ENCODE measurements around the gene ABLIM2. TPM values are rescaled to one million over a fixed set of nuclear protein-coding genes. Genes with fewer than 3 reads are reported as not detected.

ABLIM2 gene
- total and polyA plus RNA-seq, 4 donors, result 12.2 to 60.4 (median 43.1) TPM

- WGBS (ENCODE audit: insufficient coverage), result 78% methylated on average over 11 of the region's 11 CpGs
- Histone ChIP-seq H3K4me3 (ENCODE audit: low read depth, low read length) (no peak overlapping the region), H3K9me3 (ENCODE audit: control insufficient read depth, insufficient read depth, low read length) (no peaks in the 10 kb centered on the region), H3K27ac (ENCODE audit: low read depth, low read length) (no peak overlapping the region), H3K36me3 (ENCODE audit: control insufficient read depth, insufficient read depth, low read length) (peaks cover 36% of the 10 kb centered on the region), H3K4me1 (ENCODE audit: control insufficient read depth, insufficient read depth, low read length) (peaks cover 6% of the 10 kb centered on the region), H3K27me3 (ENCODE audit: control insufficient read depth, insufficient read depth, low read length) (no peaks in the 10 kb centered on the region)
- DNase-seq (ENCODE audit: low read depth in 4 of 6, low spot score in 6 of 6), result no peak
Measured at GRCh38 chr4:7992846-7993245, 165.8 kb downstream of the ABLIM2 start.

GRCh38 chr4:7990807-7991459 lies 167.7 kb downstream of the ABLIM2 start:
- Histone ChIP-seq H3K4me1 (ENCODE audit: control insufficient read depth, insufficient read depth, low read length) (peaks cover 11% of the 10 kb centered on the region), H3K36me3 (ENCODE audit: control insufficient read depth, insufficient read depth, low read length) (peaks cover 34% of the 10 kb centered on the region), H3K27me3 (ENCODE audit: control insufficient read depth, insufficient read depth, low read length) (no peaks in the 10 kb centered on the region), H3K9me3 (ENCODE audit: control insufficient read depth, insufficient read depth, low read length) (no peaks in the 10 kb centered on the region), H3K27ac (ENCODE audit: low read depth, low read length) (no peak overlapping the region), H3K4me3 (ENCODE audit: low read depth, low read length) (no peak overlapping the region)
- WGBS (ENCODE audit: insufficient coverage), result 100% methylated on average over 5 of the region's 10 CpGs
- no peak for DNase-seq (ENCODE audit: low read depth in 4 of 6, low spot score in 6 of 6)

GRCh38 chr4:7989654-7990053 lies 169.0 kb downstream of the ABLIM2 start:
- Histone ChIP-seq H3K9me3 (ENCODE audit: control insufficient read depth, insufficient read depth, low read length) (no peaks in the 10 kb centered on the region), H3K36me3 (ENCODE audit: control insufficient read depth, insufficient read depth, low read length) (peaks cover 37% of the 10 kb centered on the region), H3K4me3 (ENCODE audit: low read depth, low read length) (no peak overlapping the region), H3K4me1 (ENCODE audit: control insufficient read depth, insufficient read depth, low read length) (peaks cover 18% of the 10 kb centered on the region), H3K27me3 (ENCODE audit: control insufficient read depth, insufficient read depth, low read length) (no peaks in the 10 kb centered on the region), H3K27ac (ENCODE audit: low read depth, low read length) (no peak overlapping the region)
- 90% methylated on average over 2 of the region's 2 CpGs for WGBS (ENCODE audit: insufficient coverage)
- DNase-seq (ENCODE audit: low read depth in 4 of 6, low spot score in 6 of 6), result no peak

- no peak overlapping the region for H3K27ac ChIP-seq (ENCODE audit: low read depth, low read length)
- no CpG with 5 or more reads among the region's 1 CpG for WGBS (ENCODE audit: insufficient coverage)
- peaks cover 45% of the 10 kb centered on the region for H3K36me3 ChIP-seq (ENCODE audit: control insufficient read depth, insufficient read depth, low read length)
- H3K4me1 ChIP-seq (ENCODE audit: control insufficient read depth, insufficient read depth, low read length), result peaks cover 18% of the 10 kb centered on the region
- no peak for DNase-seq (ENCODE audit: low read depth in 4 of 6, low spot score in 6 of 6)
- H3K27me3 ChIP-seq (ENCODE audit: control insufficient read depth, insufficient read depth, low read length), result no peaks in the 10 kb centered on the region
- no peaks in the 10 kb centered on the region for H3K9me3 ChIP-seq (ENCODE audit: control insufficient read depth, insufficient read depth, low read length)
- no peak overlapping the region for H3K4me3 ChIP-seq (ENCODE audit: low read depth, low read length)
Measured at GRCh38 chr4:7988437-7988836, 170.2 kb downstream of the ABLIM2 start.

- 76% methylated on average over 5 of the region's 10 CpGs for WGBS (ENCODE audit: insufficient coverage)
Measured at GRCh38 chr4:7987148-7987989, 171.2 kb downstream of the ABLIM2 start.

GRCh38 chr4:7985891-7986441 lies 172.6 kb downstream of the ABLIM2 start:
- WGBS (ENCODE audit: insufficient coverage), result 43% methylated on average over 21 of the region's 21 CpGs
- Histone ChIP-seq H3K27ac (ENCODE audit: low read depth, low read length) (no peak overlapping the region), H3K4me3 (ENCODE audit: low read depth, low read length) (no peak overlapping the region), H3K4me1 (ENCODE audit: control insufficient read depth, insufficient read depth, low read length) (peaks cover 12% of the 10 kb centered on the region), H3K36me3 (ENCODE audit: control insufficient read depth, insufficient read depth, low read length) (peaks cover 43% of the 10 kb centered on the region), H3K9me3 (ENCODE audit: control insufficient read depth, insufficient read depth, low read length) (no peaks in the 10 kb centered on the region), H3K27me3 (ENCODE audit: control insufficient read depth, insufficient read depth, low read length) (no peaks in the 10 kb centered on the region)
- no peak for DNase-seq (ENCODE audit: low read depth in 4 of 6, low spot score in 6 of 6)

More at GRCh38 chr4:7987148-7987989, 171.2 kb downstream of the ABLIM2 start:
- no peak overlapping the region for H3K4me3 ChIP-seq (ENCODE audit: low read depth, low read length)
- H3K27me3 ChIP-seq (ENCODE audit: control insufficient read depth, insufficient read depth, low read length), result no peaks in the 10 kb centered on the region
- peaks cover 13% of the 10 kb centered on the region for H3K4me1 ChIP-seq (ENCODE audit: control insufficient read depth, insufficient read depth, low read length)
- no peak overlapping the region for H3K27ac ChIP-seq (ENCODE audit: low read depth, low read length)
- H3K9me3 ChIP-seq (ENCODE audit: control insufficient read depth, insufficient read depth, low read length), result no peaks in the 10 kb centered on the region
- peak in 5 of 6 donors; percentile 40 to 89 (median 51) for DNase-seq (ENCODE audit: low read depth in 4 of 6, low spot score in 6 of 6)
- H3K36me3 ChIP-seq (ENCODE audit: control insufficient read depth, insufficient read depth, low read length), result peaks cover 43% of the 10 kb centered on the region

- Histone ChIP-seq H3K27me3 (ENCODE audit: control insufficient read depth, insufficient read depth, low read length) (no peaks in the 10 kb centered on the region), H3K36me3 (ENCODE audit: control insufficient read depth, insufficient read depth, low read length) (peaks cover 38% of the 10 kb centered on the region), H3K9me3 (ENCODE audit: control insufficient read depth, insufficient read depth, low read length) (no peaks in the 10 kb centered on the region), H3K4me1 (ENCODE audit: control insufficient read depth, insufficient read depth, low read length) (peaks cover 12% of the 10 kb centered on the region), H3K4me3 (ENCODE audit: low read depth, low read length) (no peak overlapping the region), H3K27ac (ENCODE audit: low read depth, low read length) (no peak overlapping the region)
- WGBS (ENCODE audit: insufficient coverage), result 94% methylated on average over 12 of the region's 12 CpGs
- no peak for DNase-seq (ENCODE audit: low read depth in 4 of 6, low spot score in 6 of 6)
Measured at GRCh38 chr4:7985072-7985471, 173.5 kb downstream of the ABLIM2 start.

GRCh38 chr4:7984286-7984925 lies 174.2 kb downstream of the ABLIM2 start:
- no peaks in the 10 kb centered on the region for H3K27me3 ChIP-seq (ENCODE audit: control insufficient read depth, insufficient read depth, low read length)
- no peak overlapping the region for H3K27ac ChIP-seq (ENCODE audit: low read depth, low read length)
- WGBS (ENCODE audit: insufficient coverage), result 87% methylated on average over 30 of the region's 31 CpGs
- DNase-seq (ENCODE audit: low read depth in 4 of 6, low spot score in 6 of 6), result no peak
- no peak overlapping the region for H3K4me3 ChIP-seq (ENCODE audit: low read depth, low read length)
- H3K4me1 ChIP-seq (ENCODE audit: control insufficient read depth, insufficient read depth, low read length), result peaks cover 12% of the 10 kb centered on the region
- peaks cover 37% of the 10 kb centered on the region for H3K36me3 ChIP-seq (ENCODE audit: control insufficient read depth, insufficient read depth, low read length)
- no peaks in the 10 kb centered on the region for H3K9me3 ChIP-seq (ENCODE audit: control insufficient read depth, insufficient read depth, low read length)

- Histone ChIP-seq H3K27ac (ENCODE audit: low read depth, low read length) (no peak overlapping the region), H3K4me1 (ENCODE audit: control insufficient read depth, insufficient read depth, low read length) (peaks cover 16% of the 10 kb centered on the region), H3K27me3 (ENCODE audit: control insufficient read depth, insufficient read depth, low read length) (no peaks in the 10 kb centered on the region), H3K9me3 (ENCODE audit: control insufficient read depth, insufficient read depth, low read length) (no peaks in the 10 kb centered on the region), H3K4me3 (ENCODE audit: low read depth, low read length) (no peak overlapping the region), H3K36me3 (ENCODE audit: control insufficient read depth, insufficient read depth, low read length) (peaks cover 45% of the 10 kb centered on the region)
- no peak for DNase-seq (ENCODE audit: low read depth in 4 of 6, low spot score in 6 of 6)
- 95% methylated on average over 12 of the region's 17 CpGs for WGBS (ENCODE audit: insufficient coverage)
Measured at GRCh38 chr4:7983296-7983695, 175.3 kb downstream of the ABLIM2 start.

Measured in spinal cord (tissue), 10 donors.